Prostate gland (tissue), 2 donors: Measurements from ENCODE around the gene DMAC2L. TPM values are rescaled to one million over a fixed set of nuclear protein-coding genes. Genes with fewer than 3 reads are reported as not detected.

Experiments used
- DNase-seq: peaks from one replicate; pipeline ENCODE4 v3.0.0-alpha.2; 2019; ENCODE audit warnings: low spot score
- H3K27ac ChIP-seq, 2 donors: fragments of 200-600 bp; sonication (generic); 2 replicates each; pipeline ENCODE4 v1.5.1; 2017 to 2019
- H3K27me3 ChIP-seq: fragments of 200-600 bp; sonication (generic); replicated peaks from 2 replicates; pipeline ENCODE4 v1.5.1; 2019; ENCODE audit not compliant: insufficient read depth
- H3K36me3 ChIP-seq, 2 donors: fragments of 200-600 bp; sonication (generic); 1 replicate in 1 of 2; 2 replicates in 1 of 2; pipeline versions ENCODE4 v1.5.1 to v1.8.1; 2017 to 2019
- H3K4me1 ChIP-seq: fragments of 200-600 bp; sonication (generic); replicated peaks from 2 replicates; pipeline ENCODE4 v1.5.1; 2019
- H3K4me3 ChIP-seq, 2 donors: fragments of 200-600 bp; sonication (generic); 2 replicates each; pipeline ENCODE4 v1.5.1; 2017 to 2019
- H3K9me3 ChIP-seq: fragments of 200-600 bp; sonication (generic); 2 replicates; pipeline ENCODE4 v1.5.1; 2017
- POLR2A ChIP-seq: fragments of 450-650 bp; IDR thresholded peaks from one replicate; pipeline ENCODE4 v1.6.1; 2016; ENCODE audit warnings: antibody characterized with exemption, mild to moderate bottlenecking
- POLR2AphosphoS5 ChIP-seq: sonication (generic); formaldehyde crosslinking; IDR thresholded peaks from one replicate; pipeline ENCODE4 v1.6.1; 2017; ENCODE audit warnings: antibody characterized with exemption
- WGBS: methylation state at CpG from one replicate; pipeline ENCODE4 v1.1.5; 2018; 5-methylcytosine and 5-hydroxymethylcytosine counted together
- intact Hi-C: fragments of 100-400 bp; cut with DNase I; formaldehyde crosslinking; loops from one replicate; pipeline ENCODE4 v1.14.2; 2022
- total RNA-seq, 2 donors: library from RNA; depleted of rRNA; stranded (reverse); fragments of >200 nt; gene quantifications; one replicate each; pipeline ENCODE4 v1.1.0, GENCODE V29; 2016
- TF ChIP-seq, protein P1 (sequence below), 4 experiments: fragments of 200-600 bp in 2 of 4; fragments of 450-650 bp in 2 of 4; sonication (generic) in 2 of 4; IDR thresholded peaks; 1 replicate in 3 of 4; 2 replicates in 1 of 4; pipeline ENCODE4 v1.5.1; 2016 to 2019; ENCODE audit warnings: antibody characterized with exemption in 4 of 4, mild to moderate bottlenecking in 2 of 4, moderate library complexity in 2 of 4

Gene DMAC2L
- total RNA-seq, 2 donors from 2014 or later, result 6.9 to 24.5 TPM

DNA sequence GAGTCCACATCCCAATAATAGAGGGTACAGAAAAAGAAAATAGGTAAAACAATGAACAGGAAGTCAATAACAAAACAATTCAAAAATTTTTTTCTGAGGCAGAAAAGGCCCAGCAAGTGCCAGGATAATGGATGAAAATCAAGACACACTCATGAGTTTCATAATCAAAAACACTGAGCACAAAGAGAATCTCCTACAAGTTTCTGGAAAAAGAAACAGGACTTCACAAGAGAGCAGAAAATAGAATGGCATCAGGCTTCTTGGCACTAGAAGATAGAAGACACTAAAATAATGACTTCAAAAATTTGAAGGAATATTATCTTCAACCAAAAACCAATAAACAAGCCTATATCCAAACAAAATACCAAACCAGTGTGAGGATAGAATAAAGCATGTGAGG, 36.8 kb downstream of the DMAC2L start:
- TF ChIP-seq, protein P1, sequence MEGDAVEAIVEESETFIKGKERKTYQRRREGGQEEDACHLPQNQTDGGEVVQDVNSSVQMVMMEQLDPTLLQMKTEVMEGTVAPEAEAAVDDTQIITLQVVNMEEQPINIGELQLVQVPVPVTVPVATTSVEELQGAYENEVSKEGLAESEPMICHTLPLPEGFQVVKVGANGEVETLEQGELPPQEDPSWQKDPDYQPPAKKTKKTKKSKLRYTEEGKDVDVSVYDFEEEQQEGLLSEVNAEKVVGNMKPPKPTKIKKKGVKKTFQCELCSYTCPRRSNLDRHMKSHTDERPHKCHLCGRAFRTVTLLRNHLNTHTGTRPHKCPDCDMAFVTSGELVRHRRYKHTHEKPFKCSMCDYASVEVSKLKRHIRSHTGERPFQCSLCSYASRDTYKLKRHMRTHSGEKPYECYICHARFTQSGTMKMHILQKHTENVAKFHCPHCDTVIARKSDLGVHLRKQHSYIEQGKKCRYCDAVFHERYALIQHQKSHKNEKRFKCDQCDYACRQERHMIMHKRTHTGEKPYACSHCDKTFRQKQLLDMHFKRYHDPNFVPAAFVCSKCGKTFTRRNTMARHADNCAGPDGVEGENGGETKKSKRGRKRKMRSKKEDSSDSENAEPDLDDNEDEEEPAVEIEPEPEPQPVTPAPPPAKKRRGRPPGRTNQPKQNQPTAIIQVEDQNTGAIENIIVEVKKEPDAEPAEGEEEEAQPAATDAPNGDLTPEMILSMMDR (IDR thresholded peaks at IDR 0.05), result no peak
- TF ChIP-seq POLR2A (no peak), POLR2AphosphoS5 (no peak)
- no peaks in the 10 kb centered on the region for H3K27me3 ChIP-seq
- no peak for DNase-seq
- H3K36me3 ChIP-seq, result no peaks in the 10 kb centered on the region
- H3K9me3 ChIP-seq, result no peaks in the 10 kb centered on the region
- no peak overlapping the region for H3K4me3 ChIP-seq
- intact Hi-C loops, result loop anchor here (10.0 kb wide), 1 partner anchor 426 kb away; no protein-coding TSS in a partner anchor
- H3K27ac ChIP-seq, result peak overlapping the region in 1 of 2 donors; percentile 12
- H3K4me1 ChIP-seq, result peaks cover 9% of the 10 kb centered on the region

DNA sequence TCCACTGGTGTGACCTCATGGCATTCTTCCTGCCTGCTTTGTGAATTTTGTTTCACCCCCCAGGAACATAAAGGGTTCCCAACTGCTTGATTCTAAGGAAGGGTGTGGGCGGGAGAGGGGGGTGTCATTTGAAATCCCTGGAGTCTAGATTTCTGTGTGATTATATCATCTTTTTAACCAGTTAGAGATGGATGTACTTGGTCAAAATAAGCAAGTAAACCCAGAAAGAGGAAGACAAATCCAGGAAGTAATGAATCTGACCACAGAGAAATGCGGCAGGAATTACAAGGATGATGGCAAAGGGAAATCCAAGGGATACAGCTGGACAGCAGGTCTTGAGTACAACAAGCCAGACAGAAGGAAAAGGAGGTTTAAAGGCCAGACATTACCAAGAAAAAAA, 38.9 kb downstream of the DMAC2L start:
- H3K27ac ChIP-seq, result no peak overlapping the region
- DNase-seq, result no peak
- H3K27me3 ChIP-seq, result no peaks in the 10 kb centered on the region
- H3K4me3 ChIP-seq, result no peak overlapping the region
- H3K4me1 ChIP-seq, result no peaks in the 10 kb centered on the region
- TF ChIP-seq POLR2AphosphoS5, result no peak
- TF ChIP-seq, protein P1 (IDR thresholded peaks at IDR 0.05), result no peak
- no peaks in the 10 kb centered on the region for H3K36me3 ChIP-seq
- intact Hi-C loops, result no loop called here
- H3K9me3 ChIP-seq, result no peaks in the 10 kb centered on the region
- WGBS, result 85% methylated on average over 2 of the region's 2 CpGs

DNA sequence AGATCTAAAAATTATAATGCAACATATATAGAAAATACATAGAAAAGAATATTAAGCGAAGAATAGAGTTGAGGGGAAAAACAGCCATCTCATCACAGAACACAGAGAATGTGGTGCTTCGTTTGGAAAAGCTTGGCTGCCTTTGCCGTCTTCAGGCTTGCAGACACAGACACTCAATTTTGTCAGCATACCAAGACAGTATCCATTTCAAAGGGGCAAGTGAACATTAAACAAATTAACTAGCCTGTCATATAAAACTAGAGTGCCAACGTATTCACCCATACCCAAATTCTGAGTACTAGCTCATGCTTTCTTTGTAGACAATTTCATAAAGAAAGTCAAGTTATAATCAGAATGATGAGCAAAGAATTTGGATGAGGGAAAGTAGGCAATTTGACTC, 40.5 kb downstream of the DMAC2L start:
- WGBS, result 37% methylated on average over 4 of the region's 4 CpGs
- H3K4me1 ChIP-seq, result no peaks in the 10 kb centered on the region
- H3K27me3 ChIP-seq, result no peaks in the 10 kb centered on the region
- H3K27ac ChIP-seq, result no peak overlapping the region
- no peaks in the 10 kb centered on the region for H3K36me3 ChIP-seq
- DNase-seq, result no peak
- H3K4me3 ChIP-seq, result no peak overlapping the region
- TF ChIP-seq, protein P1 (IDR thresholded peaks at IDR 0.05), result no peak
- TF ChIP-seq POLR2A (no peak), POLR2AphosphoS5 (no peak)
- intact Hi-C loops, result no loop called here
- no peaks in the 10 kb centered on the region for H3K9me3 ChIP-seq

DNA sequence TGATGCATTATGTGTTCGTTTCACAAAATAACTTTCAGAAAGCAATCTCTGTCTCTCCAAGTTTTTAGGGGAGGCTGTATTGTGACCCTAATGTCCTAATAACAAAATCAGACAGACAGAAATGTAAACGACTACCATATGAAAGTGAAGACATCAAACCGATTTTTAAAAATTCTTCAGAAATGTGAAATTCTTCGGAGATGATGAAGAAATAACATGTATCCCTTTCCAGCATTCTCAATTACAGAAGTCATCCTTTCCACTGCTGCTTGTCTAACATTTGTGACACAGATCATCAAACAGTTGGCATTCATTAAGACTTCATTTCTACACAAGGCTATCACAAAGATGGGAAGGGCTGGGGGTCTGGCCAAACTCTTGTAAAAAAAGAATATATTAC, 41.0 kb downstream of the DMAC2L start:
- Histone ChIP-seq H3K36me3 (no peaks in the 10 kb centered on the region), H3K27me3 (no peaks in the 10 kb centered on the region), H3K9me3 (no peaks in the 10 kb centered on the region), H3K4me3 (no peak overlapping the region), H3K4me1 (no peaks in the 10 kb centered on the region), H3K27ac (no peak overlapping the region)
- WGBS, result 64% methylated on average over 4 of the region's 4 CpGs
- intact Hi-C loops, result no loop called here
- TF ChIP-seq POLR2AphosphoS5 (no peak), POLR2A (no peak)
- TF ChIP-seq, protein P1 (IDR thresholded peaks at IDR 0.05), result no peak
- DNase-seq, result no peak

DNA sequence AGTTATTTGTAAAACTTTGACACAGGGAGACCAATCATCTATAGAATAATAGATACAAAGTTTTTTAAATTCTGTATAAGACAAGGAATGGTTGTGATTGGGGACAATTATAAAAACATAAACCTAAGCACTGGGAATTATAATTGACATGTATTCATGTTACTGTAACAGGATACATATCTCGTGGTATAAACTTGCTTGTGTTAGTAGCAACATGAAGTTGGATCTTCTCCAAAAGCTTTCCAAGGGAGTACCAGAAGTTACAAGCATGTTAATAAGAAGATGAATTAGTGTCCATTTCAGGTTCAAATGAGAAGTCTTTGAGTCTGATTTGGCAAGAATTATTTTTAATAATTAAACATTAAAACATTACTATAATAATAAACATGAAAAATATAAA, 42.4 kb downstream of the DMAC2L start:
- no peaks in the 10 kb centered on the region for H3K36me3 ChIP-seq
- 0% methylated on average over 1 of the region's 1 CpG for WGBS
- no peak overlapping the region for H3K27ac ChIP-seq
- no peaks in the 10 kb centered on the region for H3K4me1 ChIP-seq
- H3K27me3 ChIP-seq, result no peaks in the 10 kb centered on the region
- no peak for DNase-seq
- H3K4me3 ChIP-seq, result no peak overlapping the region
- intact Hi-C loops, result no loop called here
- TF ChIP-seq, protein P1 (IDR thresholded peaks at IDR 0.05), result no peak
- TF ChIP-seq POLR2A, result no peak
- TF ChIP-seq POLR2AphosphoS5, result no peak
- no peaks in the 10 kb centered on the region for H3K9me3 ChIP-seq
